ENCODE measurements around the gene FXYD6.

Gene FXYD6

GRCh38 chr11:117918366-117919255 lies 42.2 kb upstream of the FXYD6 start:
- no peak for DNase-seq (ENCODE audit: low read depth in 1 of 2, low spot score in 1 of 2)
- Histone ChIP-seq H3K27me3 (ENCODE audit: insufficient read depth, poor library complexity, severe bottlenecking) (no peaks in the 10 kb centered on the region), H3K4me3 (replicated peaks; ENCODE audit: insufficient read depth, low read length) (no peak overlapping the region), H3K27ac (replicated peaks) (no peak overlapping the region)
- no peak for TF ChIP-seq CTCF (IDR thresholded peaks at IDR 0.05; ENCODE audit: insufficient read depth, low read length)

GRCh38 chr11:117917591-117918151 lies 41.2 kb upstream of the FXYD6 start:
- no peak for TF ChIP-seq GABPA (IDR thresholded peaks at IDR 0.05; ENCODE audit: low read depth)
- TF ChIP-seq POLR2AphosphoS5 (IDR thresholded peaks at IDR 0.05; ENCODE audit: low read depth) = no peak
- no peak for TF ChIP-seq SPI1 (IDR thresholded peaks at IDR 0.05; ENCODE audit: borderline replicate concordance, low read depth)
- TF ChIP-seq REST (IDR thresholded peaks at IDR 0.05; ENCODE audit: insufficient replicate concordance, low read depth) = no peak
- TF ChIP-seq CTCF (IDR thresholded peaks at IDR 0.05; ENCODE audit: insufficient read depth, low read length) = no peak
- no peak overlapping the region for H3K27ac ChIP-seq (replicated peaks)
- no peak for DNase-seq (ENCODE audit: low read depth in 1 of 2, low spot score in 1 of 2)
- no peak overlapping the region for H3K4me3 ChIP-seq (replicated peaks; ENCODE audit: insufficient read depth, low read length)
- H3K27me3 ChIP-seq (ENCODE audit: insufficient read depth, poor library complexity, severe bottlenecking) = no peaks in the 10 kb centered on the region

- no peak overlapping the region for H3K27ac ChIP-seq (replicated peaks)
- TF ChIP-seq CTCF (IDR thresholded peaks at IDR 0.05; ENCODE audit: insufficient read depth, low read length) (no peak), REST (IDR thresholded peaks at IDR 0.05; ENCODE audit: insufficient replicate concordance, low read depth) (no peak), SPI1 (IDR thresholded peaks at IDR 0.05; ENCODE audit: borderline replicate concordance, low read depth) (no peak), POLR2AphosphoS5 (IDR thresholded peaks at IDR 0.05; ENCODE audit: low read depth) (no peak), GABPA (IDR thresholded peaks at IDR 0.05; ENCODE audit: low read depth) (no peak)
- H3K27me3 ChIP-seq (ENCODE audit: insufficient read depth, poor library complexity, severe bottlenecking) = no peaks in the 10 kb centered on the region
- H3K4me3 ChIP-seq (replicated peaks; ENCODE audit: insufficient read depth, low read length) = no peak overlapping the region
- no peak for DNase-seq (ENCODE audit: low read depth in 1 of 2, low spot score in 1 of 2)
Observed at GRCh38 chr11:117916956-117917355, 40.5 kb upstream of the FXYD6 start.
